ENCODE results near the gene NTF4.
"Not testable (repeated sequence)": the region's sequence is repeated elsewhere in the genome, so short reads cannot be mapped to it uniquely, and the experiment has no call there.

DNA sequence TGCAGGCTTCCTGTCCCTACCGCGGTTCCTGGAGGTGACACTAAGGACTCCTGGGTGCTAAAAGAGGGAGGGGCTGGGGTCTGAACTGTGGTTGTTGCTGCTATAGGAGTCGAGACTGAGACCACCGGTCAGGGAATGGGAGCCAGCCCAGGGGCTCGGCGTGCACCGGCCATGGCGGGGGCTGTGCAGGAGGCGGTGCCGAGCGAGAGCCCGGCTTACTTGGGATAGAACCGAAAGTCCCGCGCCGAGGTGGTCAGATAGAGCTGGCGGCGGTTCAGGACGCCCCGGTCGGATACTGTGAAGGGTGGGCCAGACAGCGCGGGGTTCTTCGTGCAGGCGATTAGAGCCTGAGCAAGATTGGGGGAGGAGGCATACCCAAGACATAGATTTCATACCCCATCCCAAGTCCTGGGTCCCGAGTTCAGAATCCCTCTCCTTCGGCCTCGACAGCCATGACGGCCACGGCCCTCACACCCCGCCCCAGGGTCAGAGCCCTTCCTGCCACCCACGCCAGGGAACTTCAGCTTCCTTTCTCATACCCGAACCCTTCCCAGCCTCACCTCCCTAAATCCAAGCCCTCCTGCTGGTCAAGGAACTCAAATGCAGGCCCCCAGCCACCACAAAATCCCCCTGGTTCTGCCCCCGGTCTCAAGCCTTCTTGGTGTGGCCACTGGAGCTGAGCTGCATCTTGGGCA, 7.6 kb downstream of the NTF4 start:
- not testable (repeated sequence) for TF ChIP-seq POLR2AphosphoS5, POLR2A (IDR thresholded peaks at IDR 0.05; ENCODE audit: low read depth, low read length)

All from GM12891 (cell line).